SK-N-SH (cell line): ENCODE data around the gene KSR2.

Source experiments
- CTCF ChIP-seq: fragments of 200-600 bp; sonication (generic); IDR thresholded peaks from 2 replicates; pipeline ENCODE4 v1.6.1; 2017; ENCODE audit warnings: antibody characterized with exemption, mild to moderate bottlenecking, moderate library complexity
- EZH2phosphoT487 ChIP-seq: fragments of 200-600 bp; sonication (generic); IDR thresholded peaks from 2 replicates; pipeline ENCODE4 v1.6.1; 2017; ENCODE audit warnings: low read depth, mixed run types, mild to moderate bottlenecking, antibody characterized with exemption, moderate library complexity, borderline replicate concordance
- JUND ChIP-seq: IDR thresholded peaks from 2 replicates; pipeline ENCODE4 v1.4.0; 2012
- MEF2A ChIP-seq: IDR thresholded peaks from 2 replicates; pipeline ENCODE4 v1.4.0; 2012; ENCODE audit warnings: low read depth, borderline replicate concordance
- SMC3 ChIP-seq: IDR thresholded peaks from 2 replicates; pipeline ENCODE4 v1.6.1; 2012; ENCODE audit warnings: low read depth, low read length, improper control_type of control experiment
- ZBTB33 ChIP-seq: IDR thresholded peaks from 2 replicates; pipeline ENCODE4 v1.4.0; 2012; ENCODE audit warnings: low read depth, borderline replicate concordance

- TF ChIP-seq CTCF (no peak), SMC3 (no peak), JUND (no peak), MEF2A (no peak), EZH2phosphoT487 (no peak), ZBTB33 (no peak)
These were observed 516.7 kb downstream of the KSR2 start for GRCh38 chr12:117452112-117452511.
